WTC11 (cell line): Measurements from ENCODE around the gene PITPNM3. TPM values are rescaled to one million over a fixed set of nuclear protein-coding genes. Genes with fewer than 3 reads are reported as not detected.

Experiments
- ATAC-seq: fragments of 200-7000 bp; cut with Tn5 transposase; 2 replicates; pipeline ENCODE4 v1.10.0; 2021; ENCODE audit warnings: mild to moderate bottlenecking, moderate library complexity
- CTCF ChIA-PET: fragments of 300-600 bp; sonication (Branson Sonifier 250); formaldehyde crosslinking; loops from one replicate; lab custom pipeline; 2021; ENCODE audit warnings: antibody characterized with exemption; lab: Charles Lee
- POLR2A ChIA-PET: fragments of 350-600 bp; sonication (Branson Sonifier 250); formaldehyde crosslinking; loops from one replicate; lab custom pipeline; 2021; ENCODE audit warnings: antibody characterized with exemption; lab: Charles Lee
- DNase-seq: peaks from one replicate; pipeline ENCODE4 v3.0.0; 2021; ENCODE audit warnings: low spot score
- H3K27ac Mint-ChIP-seq: 2 replicates; pipeline ENCODE4 v1.8.0; 2021; ENCODE audit warnings: mixed read lengths
- H3K27me3 Mint-ChIP-seq: 2 replicates; pipeline ENCODE4 v1.8.0; 2021; ENCODE audit warnings: low read depth, mild to moderate bottlenecking, moderate library complexity, mixed read lengths
- H3K36me3 Mint-ChIP-seq: 2 replicates; pipeline ENCODE4 v1.8.0; 2021; ENCODE audit warnings: mixed read lengths
- H3K4me1 Mint-ChIP-seq: 2 replicates; pipeline ENCODE4 v1.8.0; 2022; ENCODE audit warnings: mixed read lengths
- H3K4me3 Mint-ChIP-seq: 2 replicates; pipeline ENCODE4 v1.8.0; 2021; ENCODE audit warnings: mild to moderate bottlenecking, moderate library complexity, mixed read lengths
- H3K9me3 Mint-ChIP-seq: 2 replicates; pipeline ENCODE4 v1.8.0; 2021; ENCODE audit warnings: mixed read lengths
- CDX4 ChIP-seq: fragments of 250-450 bp; sonication (Bioruptor Pico); IDR thresholded peaks from 2 replicates; pipeline ENCODE4 v1.9.0; 2021; ENCODE audit warnings: moderate library complexity, mild to moderate bottlenecking, inconsistent platforms, borderline replicate concordance
- HMGA2 ChIP-seq: fragments of 250-450 bp; sonication (Bioruptor Pico); IDR thresholded peaks from 2 replicates; pipeline ENCODE4 v1.4.0; 2021; ENCODE audit warnings: mild to moderate bottlenecking, moderate library complexity
- IRF1 ChIP-seq: sonication (generic); formaldehyde crosslinking; IDR thresholded peaks from 2 replicates; pipeline ENCODE4 v1.8.0; 2023; ENCODE audit warnings: missing genetic modification reagents
- JAZF1 ChIP-seq: fragments of 250-450 bp; sonication (Bioruptor Pico); IDR thresholded peaks from 2 replicates; pipeline ENCODE4 v1.9.0; 2021; ENCODE audit warnings: moderate library complexity, mild to moderate bottlenecking, inconsistent platforms
- NFATC4 ChIP-seq: fragments of 250-450 bp; sonication (Bioruptor Pico); IDR thresholded peaks from 2 replicates; pipeline ENCODE4 v1.9.0; 2021; ENCODE audit warnings: mild to moderate bottlenecking
- RORB ChIP-seq: fragments of 250-450 bp; sonication (Bioruptor Pico); IDR thresholded peaks from 2 replicates; pipeline ENCODE4 v1.9.0; 2021; ENCODE audit warnings: mild to moderate bottlenecking
- SP1 ChIP-seq: sonication (generic); formaldehyde crosslinking; conservative IDR thresholded peaks from 2 replicates; pipeline ENCODE4 v1.8.1; 2022; ENCODE audit warnings: missing genetic modification reagents
- ZNF121 ChIP-seq: sonication (generic); formaldehyde crosslinking; IDR thresholded peaks from 2 replicates; pipeline ENCODE4 v1.8.0; 2023; ENCODE audit warnings: missing genetic modification reagents
- ZNF396 ChIP-seq: fragments of 250-450 bp; sonication (Bioruptor Pico); IDR thresholded peaks from 2 replicates; pipeline ENCODE4 v1.8.0; 2021; ENCODE audit warnings: mild to moderate bottlenecking, moderate library complexity, borderline replicate concordance
- total RNA-seq: library from RNA; stranded (reverse); gene quantifications from 3 replicates; pipeline ENCODE4 v1.2.3, GENCODE V29; 2021
- TF ChIP-seq, protein P1 (sequence below): sonication (generic); formaldehyde crosslinking; IDR thresholded peaks from 2 replicates; pipeline ENCODE4 v1.8.1; 2022; ENCODE audit warnings: low read depth, missing genetic modification reagents, borderline replicate concordance
- TF ChIP-seq, protein P2 (sequence below): sonication (generic); formaldehyde crosslinking; IDR thresholded peaks from 2 replicates; pipeline ENCODE4 v1.8.1; 2023; ENCODE audit warnings: mild to moderate bottlenecking, missing genetic modification reagents, moderate library complexity
- TF ChIP-seq, protein P3 (sequence below): fragments of 200-600 bp; IDR thresholded peaks from 2 replicates; pipeline ENCODE4 v1.8.0; 2022; ENCODE audit warnings: antibody characterized with exemption
- TF ChIP-seq, protein P4 (sequence below): sonication (generic); formaldehyde crosslinking; IDR thresholded peaks from 2 replicates; pipeline ENCODE4 v1.8.1; 2022; ENCODE audit warnings: mild to moderate bottlenecking, moderate library complexity, missing genetic modification reagents
- TF ChIP-seq, protein P5 (sequence below): sonication (generic); formaldehyde crosslinking; IDR thresholded peaks from 2 replicates; pipeline ENCODE4 v1.8.0; 2022; ENCODE audit warnings: missing genetic modification reagents

Gene PITPNM3
- total RNA-seq, 1 experiment from 2014 or later, result 2.8 TPM

DNA sequence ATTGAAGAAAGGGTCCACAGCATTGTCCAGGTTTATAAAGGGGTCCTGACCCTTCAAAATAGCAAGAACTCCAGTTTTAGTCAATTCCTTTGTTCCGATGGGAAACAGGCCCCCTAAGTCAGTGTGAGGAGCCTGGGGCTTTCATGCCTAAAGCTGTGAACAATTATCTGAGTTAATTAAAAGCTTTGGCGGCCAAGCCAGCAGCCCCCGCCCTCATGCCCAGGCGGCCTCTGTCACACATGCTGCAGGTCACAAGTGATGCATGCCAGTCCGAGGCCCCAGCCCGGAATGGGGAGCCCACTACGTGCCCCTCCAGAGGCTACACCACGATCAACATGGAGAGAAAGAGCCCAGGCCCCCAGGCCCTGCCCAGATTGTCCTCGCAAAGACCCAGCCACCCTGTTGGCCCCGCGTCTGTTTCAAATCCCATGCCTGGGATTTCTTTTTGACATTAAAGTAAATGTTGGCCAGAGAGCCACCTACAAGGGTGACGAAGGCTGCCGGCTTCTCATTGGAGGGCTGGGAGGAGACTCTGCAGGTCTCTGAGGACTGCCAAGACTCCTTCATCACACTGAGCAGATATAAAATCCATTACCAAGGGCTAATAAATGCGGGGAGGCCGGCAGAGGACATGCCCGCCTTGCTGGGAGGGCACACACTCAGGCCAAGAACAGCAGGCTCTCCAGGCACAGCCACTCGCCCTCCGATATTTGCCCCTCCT, 14.5 kb upstream of the PITPNM3 start:
- DNase-seq (no peak), ATAC-seq (no peak)
- H3K4me3 Mint-ChIP-seq, result no peak overlapping the region
- TF ChIP-seq RORB (CRISPR knock-in tag) (no peak), ZNF396 (CRISPR knock-in tag) (no peak), IRF1 (CRISPR knock-in tag) (no peak), SP1 (CRISPR knock-in tag) (no peak), ZNF121 (CRISPR knock-in tag) (no peak), CDX4 (CRISPR knock-in tag) (no peak), HMGA2 (CRISPR knock-in tag) (no peak), NFATC4 (CRISPR knock-in tag) (no peak), JAZF1 (CRISPR knock-in tag) (no peak)
- TF ChIP-seq, protein P1, sequence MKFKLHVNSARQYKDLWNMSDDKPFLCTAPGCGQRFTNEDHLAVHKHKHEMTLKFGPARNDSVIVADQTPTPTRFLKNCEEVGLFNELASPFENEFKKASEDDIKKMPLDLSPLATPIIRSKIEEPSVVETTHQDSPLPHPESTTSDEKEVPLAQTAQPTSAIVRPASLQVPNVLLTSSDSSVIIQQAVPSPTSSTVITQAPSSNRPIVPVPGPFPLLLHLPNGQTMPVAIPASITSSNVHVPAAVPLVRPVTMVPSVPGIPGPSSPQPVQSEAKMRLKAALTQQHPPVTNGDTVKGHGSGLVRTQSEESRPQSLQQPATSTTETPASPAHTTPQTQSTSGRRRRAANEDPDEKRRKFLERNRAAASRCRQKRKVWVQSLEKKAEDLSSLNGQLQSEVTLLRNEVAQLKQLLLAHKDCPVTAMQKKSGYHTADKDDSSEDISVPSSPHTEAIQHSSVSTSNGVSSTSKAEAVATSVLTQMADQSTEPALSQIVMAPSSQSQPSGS (CRISPR knock-in tag), result no peak
- TF ChIP-seq, protein P2, sequence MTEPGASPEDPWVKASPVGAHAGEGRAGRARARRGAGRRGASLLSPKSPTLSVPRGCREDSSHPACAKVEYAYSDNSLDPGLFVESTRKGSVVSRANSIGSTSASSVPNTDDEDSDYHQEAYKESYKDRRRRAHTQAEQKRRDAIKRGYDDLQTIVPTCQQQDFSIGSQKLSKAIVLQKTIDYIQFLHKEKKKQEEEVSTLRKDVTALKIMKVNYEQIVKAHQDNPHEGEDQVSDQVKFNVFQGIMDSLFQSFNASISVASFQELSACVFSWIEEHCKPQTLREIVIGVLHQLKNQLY (CRISPR knock-in tag), result no peak
- TF ChIP-seq, protein P3, sequence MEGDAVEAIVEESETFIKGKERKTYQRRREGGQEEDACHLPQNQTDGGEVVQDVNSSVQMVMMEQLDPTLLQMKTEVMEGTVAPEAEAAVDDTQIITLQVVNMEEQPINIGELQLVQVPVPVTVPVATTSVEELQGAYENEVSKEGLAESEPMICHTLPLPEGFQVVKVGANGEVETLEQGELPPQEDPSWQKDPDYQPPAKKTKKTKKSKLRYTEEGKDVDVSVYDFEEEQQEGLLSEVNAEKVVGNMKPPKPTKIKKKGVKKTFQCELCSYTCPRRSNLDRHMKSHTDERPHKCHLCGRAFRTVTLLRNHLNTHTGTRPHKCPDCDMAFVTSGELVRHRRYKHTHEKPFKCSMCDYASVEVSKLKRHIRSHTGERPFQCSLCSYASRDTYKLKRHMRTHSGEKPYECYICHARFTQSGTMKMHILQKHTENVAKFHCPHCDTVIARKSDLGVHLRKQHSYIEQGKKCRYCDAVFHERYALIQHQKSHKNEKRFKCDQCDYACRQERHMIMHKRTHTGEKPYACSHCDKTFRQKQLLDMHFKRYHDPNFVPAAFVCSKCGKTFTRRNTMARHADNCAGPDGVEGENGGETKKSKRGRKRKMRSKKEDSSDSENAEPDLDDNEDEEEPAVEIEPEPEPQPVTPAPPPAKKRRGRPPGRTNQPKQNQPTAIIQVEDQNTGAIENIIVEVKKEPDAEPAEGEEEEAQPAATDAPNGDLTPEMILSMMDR, result no peak
- TF ChIP-seq, protein P4, sequence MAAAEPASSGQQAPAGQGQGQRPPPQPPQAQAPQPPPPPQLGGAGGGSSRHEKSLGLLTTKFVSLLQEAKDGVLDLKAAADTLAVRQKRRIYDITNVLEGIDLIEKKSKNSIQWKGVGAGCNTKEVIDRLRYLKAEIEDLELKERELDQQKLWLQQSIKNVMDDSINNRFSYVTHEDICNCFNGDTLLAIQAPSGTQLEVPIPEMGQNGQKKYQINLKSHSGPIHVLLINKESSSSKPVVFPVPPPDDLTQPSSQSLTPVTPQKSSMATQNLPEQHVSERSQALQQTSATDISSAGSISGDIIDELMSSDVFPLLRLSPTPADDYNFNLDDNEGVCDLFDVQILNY, result no peak
- TF ChIP-seq, protein P5, sequence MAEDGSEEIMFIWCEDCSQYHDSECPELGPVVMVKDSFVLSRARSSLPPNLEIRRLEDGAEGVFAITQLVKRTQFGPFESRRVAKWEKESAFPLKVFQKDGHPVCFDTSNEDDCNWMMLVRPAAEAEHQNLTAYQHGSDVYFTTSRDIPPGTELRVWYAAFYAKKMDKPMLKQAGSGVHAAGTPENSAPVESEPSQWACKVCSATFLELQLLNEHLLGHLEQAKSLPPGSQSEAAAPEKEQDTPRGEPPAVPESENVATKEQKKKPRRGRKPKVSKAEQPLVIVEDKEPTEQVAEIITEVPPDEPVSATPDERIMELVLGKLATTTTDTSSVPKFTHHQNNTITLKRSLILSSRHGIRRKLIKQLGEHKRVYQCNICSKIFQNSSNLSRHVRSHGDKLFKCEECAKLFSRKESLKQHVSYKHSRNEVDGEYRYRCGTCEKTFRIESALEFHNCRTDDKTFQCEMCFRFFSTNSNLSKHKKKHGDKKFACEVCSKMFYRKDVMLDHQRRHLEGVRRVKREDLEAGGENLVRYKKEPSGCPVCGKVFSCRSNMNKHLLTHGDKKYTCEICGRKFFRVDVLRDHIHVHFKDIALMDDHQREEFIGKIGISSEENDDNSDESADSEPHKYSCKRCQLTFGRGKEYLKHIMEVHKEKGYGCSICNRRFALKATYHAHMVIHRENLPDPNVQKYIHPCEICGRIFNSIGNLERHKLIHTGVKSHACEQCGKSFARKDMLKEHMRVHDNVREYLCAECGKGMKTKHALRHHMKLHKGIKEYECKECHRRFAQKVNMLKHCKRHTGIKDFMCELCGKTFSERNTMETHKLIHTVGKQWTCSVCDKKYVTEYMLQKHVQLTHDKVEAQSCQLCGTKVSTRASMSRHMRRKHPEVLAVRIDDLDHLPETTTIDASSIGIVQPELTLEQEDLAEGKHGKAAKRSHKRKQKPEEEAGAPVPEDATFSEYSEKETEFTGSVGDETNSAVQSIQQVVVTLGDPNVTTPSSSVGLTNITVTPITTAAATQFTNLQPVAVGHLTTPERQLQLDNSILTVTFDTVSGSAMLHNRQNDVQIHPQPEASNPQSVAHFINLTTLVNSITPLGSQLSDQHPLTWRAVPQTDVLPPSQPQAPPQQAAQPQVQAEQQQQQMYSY (CRISPR knock-in tag), result no peak
- H3K4me1 Mint-ChIP-seq, result peaks cover 32% of the 10 kb centered on the region
- no peaks in the 10 kb centered on the region for H3K27me3 Mint-ChIP-seq
- POLR2A ChIA-PET, result no interaction called here
- H3K27ac Mint-ChIP-seq, result no peak overlapping the region
- H3K9me3 Mint-ChIP-seq, result no peaks in the 10 kb centered on the region
- CTCF ChIA-PET, result no interaction called here
- H3K36me3 Mint-ChIP-seq, result no peaks in the 10 kb centered on the region
